Tibial artery (tissue), 4 donors: ENCODE data around the gene LRCH4.
"Not testable (repeated sequence)": the region's sequence is repeated elsewhere in the genome, so short reads cannot be mapped to it uniquely, and the experiment has no call there.

Source experiments
- DNase-seq, 2 donors: peaks; one replicate each; pipeline ENCODE4 v3.0.0-alpha.2; 2019
- H3K27ac ChIP-seq, 2 donors: fragments of 200-600 bp; sonication (generic) in 1 of 2; 1 replicate in 1 of 2; 2 replicates in 1 of 2; pipeline ENCODE4 v1.5.1; 2018 to 2019; ENCODE audit warnings: mild to moderate bottlenecking in 1 of 2
- H3K27me3 ChIP-seq, 2 donors: fragments of 200-600 bp; sonication (generic) in 1 of 2; one replicate each; pipeline versions ENCODE4 v1.5.1 to v1.6.0; 2016 to 2019
- H3K36me3 ChIP-seq, 3 donors: fragments of 200-600 bp; sonication (generic) in 2 of 3; one replicate each; pipeline ENCODE4 v1.5.1; 2016 to 2019; ENCODE audit warnings: mild to moderate bottlenecking in 2 of 3
- H3K4me1 ChIP-seq, 4 donors: fragments of 200-600 bp; sonication (generic) in 2 of 4; 1 replicate in 3 of 4; 2 replicates in 1 of 4; pipeline ENCODE4 v1.5.1; 2016 to 2019
- H3K4me3 ChIP-seq, 2 donors: fragments of 200-600 bp; sonication (generic) in 1 of 2; 1 replicate in 1 of 2; 2 replicates in 1 of 2; pipeline ENCODE4 v1.5.1; 2018 to 2019; ENCODE audit warnings: mild to moderate bottlenecking in 2 of 2
- H3K9me3 ChIP-seq, 3 donors: fragments of 200-600 bp; sonication (generic) in 1 of 3; one replicate each; pipeline ENCODE4 v1.5.1; 2016 to 2019
- CTCF ChIP-seq, 2 experiments: fragments of 200-600 bp in 1 of 2; fragments of 450-650 bp in 1 of 2; IDR thresholded peaks; one replicate each; pipeline ENCODE4 v1.5.1; 2017 to 2019; ENCODE audit warnings: antibody characterized with exemption in 2 of 2, mild to moderate bottlenecking in 1 of 2, moderate library complexity in 1 of 2
- intact Hi-C: fragments of 100-400 bp; cut with DNase I; formaldehyde crosslinking; loops from one replicate; pipeline ENCODE4 v1.15.0; 2023; ENCODE audit warnings: low total_unique reads

The LRCH4 gene

GRCh38 chr7:100565133-100565571, 20.8 kb downstream of the LRCH4 start:
- Histone ChIP-seq H3K9me3 (no peaks in the 10 kb centered on the region), H3K27me3 (no peaks in the 10 kb centered on the region), H3K4me3 (no peak overlapping the region), H3K36me3 (peaks cover 6 to 37% (median 8%) of the 10 kb centered on the region in 3 donors), H3K27ac (no peak overlapping the region), H3K4me1 (peaks cover 0 to 19% (median 8%) of the 10 kb centered on the region in 4 donors)
- DNase-seq: no peak
- no peak for TF ChIP-seq CTCF (IDR thresholded peaks at IDR 0.05)
- intact Hi-C loops: no loop called here

GRCh38 chr7:100564405-100564804, 21.5 kb downstream of the LRCH4 start:
- H3K27me3 ChIP-seq, H3K27ac ChIP-seq, DNase-seq, H3K4me3 ChIP-seq, H3K9me3 ChIP-seq: not testable (repeated sequence)
- Histone ChIP-seq H3K36me3 (peaks cover 6 to 37% (median 8%) of the 10 kb centered on the region in 3 donors), H3K4me1 (peaks cover 0 to 15% (median under 1%) of the 10 kb centered on the region in 4 donors)
- intact Hi-C loops: loop anchor here (5.0 kb wide), 1 partner anchor 128 kb away; the partner anchor contains the start of gene GIGYF1

- DNase-seq: peak; percentile 86
- no peak overlapping the region for H3K27ac ChIP-seq
- intact Hi-C loops: loop anchor here (5.0 kb wide), 1 partner anchor 128 kb away; the partner anchor contains the start of gene GIGYF1
- H3K4me1 ChIP-seq: peaks cover 0 to 12% (median 0%) of the 10 kb centered on the region in 4 donors
- H3K9me3 ChIP-seq: no peaks in the 10 kb centered on the region
- no peaks in the 10 kb centered on the region for H3K27me3 ChIP-seq
- peaks cover 6 to 40% (median 8%) of the 10 kb centered on the region in 3 donors for H3K36me3 ChIP-seq
- H3K4me3 ChIP-seq: no peak overlapping the region
- peak; percentile 92 to 97 for TF ChIP-seq CTCF (IDR thresholded peaks at IDR 0.05)
Measured at GRCh38 chr7:100563809-100564400, 22.0 kb downstream of the LRCH4 start.

GRCh38 chr7:100563100-100563564, 22.8 kb downstream of the LRCH4 start:
- H3K9me3 ChIP-seq: no peaks in the 10 kb centered on the region
- peaks cover 0 to 12% (median 0%) of the 10 kb centered on the region in 4 donors for H3K4me1 ChIP-seq
- intact Hi-C loops: loop anchor here (5.0 kb wide), 1 partner anchor 129 kb away; the partner anchor contains the start of gene GIGYF1
- no peaks in the 10 kb centered on the region for H3K27me3 ChIP-seq
- peaks cover 6 to 48% (median 8%) of the 10 kb centered on the region in 3 donors for H3K36me3 ChIP-seq
- DNase-seq: no peak
- H3K4me3 ChIP-seq: no peak overlapping the region
- no peak for TF ChIP-seq CTCF (IDR thresholded peaks at IDR 0.05)
- no peak overlapping the region for H3K27ac ChIP-seq

GRCh38 chr7:100562195-100563099, 23.5 kb downstream of the LRCH4 start:
- H3K36me3 ChIP-seq: peaks cover 6 to 55% (median 8%) of the 10 kb centered on the region in 3 donors
- no peaks in the 10 kb centered on the region for H3K27me3 ChIP-seq
- no peak for TF ChIP-seq CTCF (IDR thresholded peaks at IDR 0.05)
- no peak overlapping the region for H3K4me3 ChIP-seq
- peaks cover 0 to 9% (median 0%) of the 10 kb centered on the region in 4 donors for H3K4me1 ChIP-seq
- intact Hi-C loops: loop anchor here (5.0 kb wide), 1 partner anchor 130 kb away; the partner anchor contains the start of gene GIGYF1
- H3K9me3 ChIP-seq: no peaks in the 10 kb centered on the region
- no peak overlapping the region for H3K27ac ChIP-seq
- DNase-seq: no peak
